ENCODE measurements around the gene AMHR2. TPM values are rescaled to one million over a fixed set of nuclear protein-coding genes. Genes with fewer than 3 reads are reported as not detected.

The AMHR2 gene
- total and polyA plus RNA-seq, 9 of the 15 experiments (the other 6 are each of a cell fraction or from before 2014, with no cell fraction given): 8.9 to 49.7 (median 19.3) TPM

GRCh38 chr12:53452159-53453077 is 28.8 kb downstream of the AMHR2 start (continued):
- TF ChIP-seq, protein P1, sequence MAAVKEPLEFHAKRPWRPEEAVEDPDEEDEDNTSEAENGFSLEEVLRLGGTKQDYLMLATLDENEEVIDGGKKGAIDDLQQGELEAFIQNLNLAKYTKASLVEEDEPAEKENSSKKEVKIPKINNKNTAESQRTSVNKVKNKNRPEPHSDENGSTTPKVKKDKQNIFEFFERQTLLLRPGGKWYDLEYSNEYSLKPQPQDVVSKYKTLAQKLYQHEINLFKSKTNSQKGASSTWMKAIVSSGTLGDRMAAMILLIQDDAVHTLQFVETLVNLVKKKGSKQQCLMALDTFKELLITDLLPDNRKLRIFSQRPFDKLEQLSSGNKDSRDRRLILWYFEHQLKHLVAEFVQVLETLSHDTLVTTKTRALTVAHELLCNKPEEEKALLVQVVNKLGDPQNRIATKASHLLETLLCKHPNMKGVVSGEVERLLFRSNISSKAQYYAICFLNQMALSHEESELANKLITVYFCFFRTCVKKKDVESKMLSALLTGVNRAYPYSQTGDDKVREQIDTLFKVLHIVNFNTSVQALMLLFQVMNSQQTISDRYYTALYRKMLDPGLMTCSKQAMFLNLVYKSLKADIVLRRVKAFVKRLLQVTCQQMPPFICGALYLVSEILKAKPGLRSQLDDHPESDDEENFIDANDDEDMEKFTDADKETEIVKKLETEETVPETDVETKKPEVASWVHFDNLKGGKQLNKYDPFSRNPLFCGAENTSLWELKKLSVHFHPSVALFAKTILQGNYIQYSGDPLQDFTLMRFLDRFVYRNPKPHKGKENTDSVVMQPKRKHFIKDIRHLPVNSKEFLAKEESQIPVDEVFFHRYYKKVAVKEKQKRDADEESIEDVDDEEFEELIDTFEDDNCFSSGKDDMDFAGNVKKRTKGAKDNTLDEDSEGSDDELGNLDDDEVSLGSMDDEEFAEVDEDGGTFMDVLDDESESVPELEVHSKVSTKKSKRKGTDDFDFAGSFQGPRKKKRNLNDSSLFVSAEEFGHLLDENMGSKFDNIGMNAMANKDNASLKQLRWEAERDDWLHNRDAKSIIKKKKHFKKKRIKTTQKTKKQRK (IDR thresholded peaks at IDR 0.05; ENCODE audit: borderline replicate concordance, low read depth, low read length): no peak
- no peak for TF ChIP-seq SMARCA4 (IDR thresholded peaks at IDR 0.05)
- TF ChIP-seq, protein P2, sequence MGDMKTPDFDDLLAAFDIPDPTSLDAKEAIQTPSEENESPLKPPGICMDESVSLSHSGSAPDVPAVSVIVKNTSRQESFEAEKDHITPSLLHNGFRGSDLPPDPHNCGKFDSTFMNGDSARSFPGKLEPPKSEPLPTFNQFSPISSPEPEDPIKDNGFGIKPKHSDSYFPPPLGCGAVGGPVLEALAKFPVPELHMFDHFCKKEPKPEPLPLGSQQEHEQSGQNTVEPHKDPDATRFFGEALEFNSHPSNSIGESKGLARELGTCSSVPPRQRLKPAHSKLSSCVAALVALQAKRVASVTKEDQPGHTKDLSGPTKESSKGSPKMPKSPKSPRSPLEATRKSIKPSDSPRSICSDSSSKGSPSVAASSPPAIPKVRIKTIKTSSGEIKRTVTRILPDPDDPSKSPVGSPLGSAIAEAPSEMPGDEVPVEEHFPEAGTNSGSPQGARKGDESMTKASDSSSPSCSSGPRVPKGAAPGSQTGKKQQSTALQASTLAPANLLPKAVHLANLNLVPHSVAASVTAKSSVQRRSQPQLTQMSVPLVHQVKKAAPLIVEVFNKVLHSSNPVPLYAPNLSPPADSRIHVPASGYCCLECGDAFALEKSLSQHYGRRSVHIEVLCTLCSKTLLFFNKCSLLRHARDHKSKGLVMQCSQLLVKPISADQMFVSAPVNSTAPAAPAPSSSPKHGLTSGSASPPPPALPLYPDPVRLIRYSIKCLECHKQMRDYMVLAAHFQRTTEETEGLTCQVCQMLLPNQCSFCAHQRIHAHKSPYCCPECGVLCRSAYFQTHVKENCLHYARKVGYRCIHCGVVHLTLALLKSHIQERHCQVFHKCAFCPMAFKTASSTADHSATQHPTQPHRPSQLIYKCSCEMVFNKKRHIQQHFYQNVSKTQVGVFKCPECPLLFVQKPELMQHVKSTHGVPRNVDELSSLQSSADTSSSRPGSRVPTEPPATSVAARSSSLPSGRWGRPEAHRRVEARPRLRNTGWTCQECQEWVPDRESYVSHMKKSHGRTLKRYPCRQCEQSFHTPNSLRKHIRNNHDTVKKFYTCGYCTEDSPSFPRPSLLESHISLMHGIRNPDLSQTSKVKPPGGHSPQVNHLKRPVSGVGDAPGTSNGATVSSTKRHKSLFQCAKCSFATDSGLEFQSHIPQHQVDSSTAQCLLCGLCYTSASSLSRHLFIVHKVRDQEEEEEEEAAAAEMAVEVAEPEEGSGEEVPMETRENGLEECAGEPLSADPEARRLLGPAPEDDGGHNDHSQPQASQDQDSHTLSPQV (IDR thresholded peaks at IDR 0.05): peak; percentile 37; the same call in 1 of the 2 replicates
- no peak for TF ChIP-seq ZKSCAN3 (CRISPR knock-in tag; IDR thresholded peaks at IDR 0.05)
- no peak for TF ChIP-seq ZNF778 (CRISPR knock-in tag; IDR thresholded peaks at IDR 0.05)
- TF ChIP-seq STAG1 (CRISPR knock-in tag; IDR thresholded peaks at IDR 0.05; ENCODE audit: borderline replicate concordance): peak; percentile 17; the same call in 1 of the 2 replicates
- TF ChIP-seq EP400 (IDR thresholded peaks at IDR 0.05): peak; percentile 88; the same call in 1 of the 2 replicates
- TF ChIP-seq PTTG1 (tag; IDR thresholded peaks at IDR 0.05; ENCODE audit: low read depth): no peak
- peak; percentile 80 for TF ChIP-seq ZBTB7A (IDR thresholded peaks at IDR 0.05; ENCODE audit: borderline replicate concordance, control insufficient read depth, low read depth, low read length)
- no peak for TF ChIP-seq TBP (optimal IDR thresholded peaks at IDR 0.05; ENCODE audit: low read depth, low read length)
- TF ChIP-seq ZNF583 (CRISPR knock-in tag; IDR thresholded peaks at IDR 0.05): peak; percentile 23; the same call in 1 of the 2 replicates
- no peak for TF ChIP-seq MTA1 (IDR thresholded peaks at IDR 0.05; ENCODE audit: borderline replicate concordance)
- no peak for TF ChIP-seq MEF2D (tag; conservative IDR thresholded peaks at IDR 0.05; ENCODE audit: low read depth)
- TF ChIP-seq, protein P3, sequence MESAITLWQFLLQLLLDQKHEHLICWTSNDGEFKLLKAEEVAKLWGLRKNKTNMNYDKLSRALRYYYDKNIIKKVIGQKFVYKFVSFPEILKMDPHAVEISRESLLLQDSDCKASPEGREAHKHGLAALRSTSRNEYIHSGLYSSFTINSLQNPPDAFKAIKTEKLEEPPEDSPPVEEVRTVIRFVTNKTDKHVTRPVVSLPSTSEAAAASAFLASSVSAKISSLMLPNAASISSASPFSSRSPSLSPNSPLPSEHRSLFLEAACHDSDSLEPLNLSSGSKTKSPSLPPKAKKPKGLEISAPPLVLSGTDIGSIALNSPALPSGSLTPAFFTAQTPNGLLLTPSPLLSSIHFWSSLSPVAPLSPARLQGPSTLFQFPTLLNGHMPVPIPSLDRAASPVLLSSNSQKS (CRISPR knock-in tag; IDR thresholded peaks at IDR 0.05): no peak
- TF ChIP-seq ZNF282 (CRISPR knock-in tag; IDR thresholded peaks at IDR 0.05): no peak
- TF ChIP-seq ZNF830 (CRISPR knock-in tag; IDR thresholded peaks at IDR 0.05): no peak
- TF ChIP-seq NCOA1 (IDR thresholded peaks at IDR 0.05; ENCODE audit: low read depth): peak; percentile 12; the same call in 1 of the 2 replicates
- TF ChIP-seq NFE2L1 (tag; IDR thresholded peaks at IDR 0.05; ENCODE audit: borderline replicate concordance, low read depth): no peak
- no peak for TF ChIP-seq CBFA2T3 (IDR thresholded peaks at IDR 0.05)
- TF ChIP-seq TCFL5 (CRISPR knock-in tag; conservative IDR thresholded peaks at IDR 0.05): no peak
- TF ChIP-seq HSF4 (CRISPR knock-in tag; IDR thresholded peaks at IDR 0.05; ENCODE audit: borderline replicate concordance): no peak

Measured in K562 (cell line).